SU-DHL-6 (cell line): ENCODE data around the gene MDM2.
A peak's percentile ranks its signal among the peaks of the same experiment; 100 is the strongest.
"Not testable (repeated sequence)": the region's sequence is repeated elsewhere in the genome, so short reads cannot be mapped to it uniquely, and the experiment has no call there.

Source experiments
- H2AFZ ChIP-seq: fragments of 200-600 bp; sonication (generic); 2 replicates; pipeline ENCODE4 v1.6.1; 2014; ENCODE audit warnings: low read depth, mild to moderate bottlenecking, moderate library complexity, mixed read lengths, antibody characterized with exemption, low read length; ENCODE audit not compliant: severe bottlenecking
- H3F3A ChIP-seq: fragments of 200-600 bp; shearing (Covaris generic); 2 replicates; pipeline ENCODE4 v1.6.0; 2016; ENCODE audit warnings: antibody characterized with exemption, mild to moderate bottlenecking; ENCODE audit not compliant: insufficient read depth
- H3K27ac ChIP-seq: fragments of 200-600 bp; sonication (generic); 2 replicates; pipeline ENCODE4 v1.5.1; 2016; ENCODE audit warnings: low read depth, mild to moderate bottlenecking, low read length, moderate library complexity, mixed read lengths
- H3K27me3 ChIP-seq: fragments of 200-600 bp; sonication (generic), shearing (Covaris generic); 2 replicates; pipeline ENCODE4 v1.6.0; 2014; ENCODE audit warnings: mild to moderate bottlenecking, low read length
- H3K36me3 ChIP-seq: fragments of 200-600 bp; sonication (generic); 2 replicates; pipeline ENCODE4 v1.6.1; 2014; ENCODE audit warnings: mild to moderate bottlenecking, low read length, mixed read lengths
- H3K4me2 ChIP-seq: fragments of 300-600, 200-600 bp; shearing (Covaris generic), sonication (generic); 2 replicates; pipeline ENCODE4 v1.6.0; 2014; ENCODE audit warnings: low read length, low read depth, mild to moderate bottlenecking; ENCODE audit not compliant: poor library complexity, severe bottlenecking
- H3K4me3 ChIP-seq: fragments of 200-600 bp; sonication (generic); 2 replicates; pipeline ENCODE4 v1.5.1; 2014; ENCODE audit warnings: antibody characterized with exemption, low read length, mild to moderate bottlenecking, mixed read lengths; ENCODE audit not compliant: insufficient read depth, poor library complexity, severe bottlenecking
- H3K79me2 ChIP-seq: fragments of 200-600 bp; sonication (generic); 2 replicates; pipeline ENCODE4 v1.6.1; 2014; ENCODE audit warnings: mild to moderate bottlenecking, low read length, moderate library complexity; ENCODE audit not compliant: insufficient read depth
- H3K9ac ChIP-seq: fragments of 200-600 bp; sonication (generic); 2 replicates; pipeline ENCODE4 v1.7.0; 2014; ENCODE audit warnings: mild to moderate bottlenecking, low read length
- H3K9me2 ChIP-seq: fragments of 200-600 bp; sonication (generic); replicated peaks from 2 replicates; pipeline ENCODE4 v1.6.1; 2014; ENCODE audit warnings: low read length; ENCODE audit not compliant: insufficient read depth
- H3K9me3 ChIP-seq: fragments of 200-600 bp; sonication (generic); 2 replicates; pipeline ENCODE4 v1.6.1; 2014; ENCODE audit warnings: low read length, mixed read lengths; ENCODE audit not compliant: insufficient read depth
- H4K20me1 ChIP-seq: fragments of 200-600 bp; sonication (generic); 2 replicates; pipeline ENCODE4 v1.6.1; 2014; ENCODE audit warnings: low read depth, mild to moderate bottlenecking, antibody characterized with exemption, low read length, moderate library complexity, mixed read lengths
- CTCF ChIP-seq: fragments of 200-600 bp; sonication (generic); IDR thresholded peaks from one replicate; pipeline ENCODE4 v1.5.1; 2017; ENCODE audit warnings: antibody characterized with exemption, mild to moderate bottlenecking, low read length, moderate library complexity; ENCODE audit not compliant: insufficient read depth, poor library complexity, severe bottlenecking
- EZH2phosphoT487 ChIP-seq: fragments of 200-600 bp; sonication (generic), shearing (Covaris generic); conservative IDR thresholded peaks from 2 replicates; pipeline ENCODE4 v1.6.1; 2018; ENCODE audit warnings: mild to moderate bottlenecking, antibody characterized with exemption, low read length, moderate library complexity, mixed read lengths

MDM2 gene

GRCh38 chr12:68800294-68800693 is 7.7 kb upstream of the MDM2 start:
- Histone ChIP-seq H3K36me3 (no peaks in the 10 kb centered on the region), H3K79me2 (no peaks in the 10 kb centered on the region), H3K4me3 (no peak overlapping the region), H3K9ac (no peak overlapping the region), H3F3A (no peaks in the 10 kb centered on the region), H4K20me1 (no peaks in the 10 kb centered on the region), H3K27ac (no peak overlapping the region), H3K27me3 (no peaks in the 10 kb centered on the region), H3K9me3 (no peaks in the 10 kb centered on the region), H3K4me2 (no peak overlapping the region), H3K9me2 (no peaks in the 10 kb centered on the region), H2AFZ (no peak overlapping the region)
- TF ChIP-seq CTCF (no peak), EZH2phosphoT487 (no peak)

GRCh38 chr12:68801124-68801523 is 6.9 kb upstream of the MDM2 start:
- not testable (repeated sequence) for H3K9me3 ChIP-seq, H3K36me3 ChIP-seq, H3K9me2 ChIP-seq, H3K4me2 ChIP-seq, H3K79me2 ChIP-seq, H3K27me3 ChIP-seq, H3K27ac ChIP-seq, H3K9ac ChIP-seq, H3F3A ChIP-seq, H4K20me1 ChIP-seq, H3K4me3 ChIP-seq, H2AFZ ChIP-seq

GRCh38 chr12:68802372-68802745 is 5.6 kb upstream of the MDM2 start:
- H3F3A ChIP-seq: peaks cover 17% of the 10 kb centered on the region
- H3K4me3 ChIP-seq, H3K79me2 ChIP-seq, H3K27me3 ChIP-seq, H3K9me2 ChIP-seq, H4K20me1 ChIP-seq, H3K36me3 ChIP-seq, H3K9me3 ChIP-seq: not testable (repeated sequence)
- peak overlapping the region; percentile 15 for H3K9ac ChIP-seq
- peak overlapping the region; percentile 48 for H3K4me2 ChIP-seq
- peak overlapping the region; percentile 75 for H3K27ac ChIP-seq
- peak overlapping the region; percentile 58 for H2AFZ ChIP-seq

- H3K9ac ChIP-seq, H3K79me2 ChIP-seq, H3K9me3 ChIP-seq, H3K27me3 ChIP-seq, H3K4me3 ChIP-seq, H3K9me2 ChIP-seq, H4K20me1 ChIP-seq, H3K36me3 ChIP-seq, H2AFZ ChIP-seq: not testable (repeated sequence)
- Histone ChIP-seq H3K4me2 (peak overlapping the region; percentile 48), H3F3A (peaks cover 20% of the 10 kb centered on the region), H3K27ac (peak overlapping the region; percentile 75; the same call in 1 of the 2 replicates)
Measured at GRCh38 chr12:68802911-68803651, 4.9 kb upstream of the MDM2 start.

GRCh38 chr12:68803948-68804656 is 3.9 kb upstream of the MDM2 start:
- H3K9ac ChIP-seq: no peak overlapping the region
- H4K20me1 ChIP-seq: no peaks in the 10 kb centered on the region
- peaks cover 10% of the 10 kb centered on the region for H3K79me2 ChIP-seq
- H3K27me3 ChIP-seq: no peaks in the 10 kb centered on the region
- no peak overlapping the region for H2AFZ ChIP-seq
- no peaks in the 10 kb centered on the region for H3K9me2 ChIP-seq
- no peak for TF ChIP-seq EZH2phosphoT487
- no peak for TF ChIP-seq CTCF
- H3F3A ChIP-seq: peaks cover 25% of the 10 kb centered on the region
- peaks cover under 1% of the 10 kb centered on the region; the same call in 1 of the 2 replicates for H3K36me3 ChIP-seq
- H3K27ac ChIP-seq: peak overlapping the region; percentile 39
- H3K9me3 ChIP-seq: no peaks in the 10 kb centered on the region
- H3K4me3 ChIP-seq: no peak overlapping the region
- H3K4me2 ChIP-seq: no peak overlapping the region
